HG03039 (cell line): ENCODE data around the gene SERAC1.

Experiments
- ATAC-seq: cut with Tn5 transposase; IDR thresholded peaks from one replicate; pipeline ENCODE4 v1.9.1; 2021; ENCODE audit warnings: mild to moderate bottlenecking, moderate library complexity; ENCODE audit not compliant: unreplicated experiment

SERAC1 gene

GRCh38 chr6:158125271-158125670 lies 42.8 kb downstream of the SERAC1 start:
- no peak for ATAC-seq

DNA sequence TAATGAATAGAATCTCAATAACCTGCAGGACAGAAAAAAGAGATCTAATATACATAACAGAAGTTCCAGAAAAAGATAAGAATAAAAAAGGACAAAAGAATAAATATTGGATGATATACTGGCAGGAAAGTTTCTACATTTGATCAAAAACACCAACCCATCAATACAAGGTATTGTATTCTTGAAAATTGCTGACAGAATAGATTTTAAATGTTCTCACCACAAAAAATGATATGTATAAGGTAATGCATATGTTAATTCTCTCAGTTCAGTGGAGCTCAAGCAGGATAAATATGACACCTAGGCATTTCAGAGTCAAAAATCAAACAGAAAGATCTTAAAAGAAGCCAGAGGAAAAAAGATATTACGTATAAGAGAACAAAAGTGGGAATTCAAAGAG lies 43.8 kb downstream of the SERAC1 start:
- no peak for ATAC-seq

- no peak for ATAC-seq
Observed at GRCh38 chr6:158122048-158122447, 46.0 kb downstream of the SERAC1 start.

DNA sequence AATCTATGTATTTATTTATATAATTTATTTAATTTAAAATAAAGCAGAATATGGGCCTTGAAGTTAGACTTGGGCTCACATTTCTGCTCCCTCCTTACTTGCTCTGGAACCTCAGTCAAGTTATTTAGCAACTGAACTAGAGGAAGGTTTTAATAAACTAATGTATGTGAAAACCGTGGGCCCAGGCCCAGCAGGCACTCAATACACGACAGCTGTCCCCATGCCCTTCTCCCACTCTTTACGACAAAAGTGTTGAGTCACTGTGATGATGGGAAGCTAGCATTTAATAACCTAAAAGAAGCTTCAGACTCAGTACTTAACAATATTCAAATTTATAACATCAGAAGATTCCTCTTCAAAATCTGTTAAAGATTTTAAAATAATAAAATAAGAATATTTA lies 46.7 kb downstream of the SERAC1 start:
- ATAC-seq: no peak

GRCh38 chr6:158118886-158119285 lies 49.2 kb downstream of the SERAC1 start:
- no peak for ATAC-seq

- no peak for ATAC-seq
Observed at GRCh38 chr6:158115508-158115907, 52.6 kb downstream of the SERAC1 start.

DNA sequence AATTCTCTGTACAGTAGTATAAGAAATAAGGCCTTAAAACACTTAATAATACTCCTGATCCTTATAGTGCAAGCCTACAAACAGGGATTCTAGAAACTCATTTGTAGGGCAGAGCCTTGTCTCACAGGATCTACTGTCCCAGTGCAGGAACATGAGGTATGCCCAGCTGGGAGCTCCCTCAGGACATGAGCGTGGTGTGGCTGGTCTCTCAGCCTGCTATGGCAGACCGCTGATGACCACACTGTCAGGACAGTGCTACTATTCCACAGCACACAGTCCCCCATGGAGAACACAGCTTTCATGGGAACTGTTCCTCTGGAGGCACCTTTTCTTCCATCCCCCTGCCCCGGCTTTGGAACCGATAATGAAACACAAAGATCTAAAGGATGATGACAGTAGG lies 53.0 kb downstream of the SERAC1 start:
- ATAC-seq: no peak

- no peak for ATAC-seq
Observed at GRCh38 chr6:158113802-158114201, 54.3 kb downstream of the SERAC1 start.

DNA sequence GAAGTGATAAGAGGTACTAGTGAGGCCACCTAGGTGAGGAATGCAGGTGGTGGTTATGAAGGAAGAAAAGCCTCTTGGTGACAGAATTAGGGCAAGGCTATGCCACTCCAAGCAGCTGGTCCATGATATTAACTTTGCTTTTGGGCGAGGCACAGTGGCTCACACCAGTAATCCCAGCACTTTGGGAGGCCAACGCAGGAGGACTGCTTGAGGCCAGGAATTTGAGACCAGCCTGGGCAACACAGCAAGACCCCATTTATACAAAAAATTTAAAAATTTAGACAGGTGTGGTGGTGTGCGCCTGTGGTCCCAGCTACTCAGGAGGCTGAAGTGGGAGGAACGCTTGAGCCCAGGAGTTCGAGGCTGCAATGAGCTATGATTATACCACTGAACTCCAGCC lies 56.1 kb downstream of the SERAC1 start:
- no peak for ATAC-seq

DNA sequence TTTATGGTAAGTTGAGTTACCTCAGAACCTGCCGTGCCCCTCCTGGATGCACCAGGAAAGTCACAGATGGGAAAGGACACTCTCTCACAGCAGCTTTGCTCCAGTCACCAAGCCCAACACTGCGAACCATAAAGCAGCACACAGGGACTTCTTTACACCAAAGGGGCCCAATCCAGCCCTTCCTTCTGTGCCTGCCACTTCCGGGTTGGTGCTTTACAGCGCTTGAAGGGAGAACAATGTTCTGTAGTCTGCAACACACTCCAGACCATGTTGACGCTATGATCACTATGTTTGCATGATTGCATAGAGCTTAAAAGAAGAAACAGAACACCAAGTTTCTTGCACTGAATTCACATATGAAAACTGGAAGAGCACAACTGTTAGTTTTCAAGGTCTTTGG lies 57.1 kb downstream of the SERAC1 start:
- ATAC-seq: no peak

DNA sequence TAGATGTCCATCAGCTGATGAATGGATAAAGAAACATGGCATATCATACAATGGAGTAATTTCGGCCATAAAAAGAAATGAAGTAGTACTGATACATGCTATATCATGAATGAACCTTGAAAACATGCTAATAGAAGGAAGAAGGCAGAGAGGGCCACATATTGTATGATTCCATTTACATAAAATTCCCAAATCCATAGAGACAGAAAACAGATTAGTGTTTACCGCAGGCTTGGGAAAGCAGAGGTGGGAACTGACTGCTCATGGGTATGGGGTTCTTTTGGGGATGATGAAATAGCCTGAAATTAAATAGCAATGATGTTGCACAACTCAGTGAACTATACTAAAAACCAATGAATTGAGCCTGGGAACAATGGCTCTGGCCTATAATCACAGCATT lies 58.3 kb downstream of the SERAC1 start:
- no peak for ATAC-seq

DNA sequence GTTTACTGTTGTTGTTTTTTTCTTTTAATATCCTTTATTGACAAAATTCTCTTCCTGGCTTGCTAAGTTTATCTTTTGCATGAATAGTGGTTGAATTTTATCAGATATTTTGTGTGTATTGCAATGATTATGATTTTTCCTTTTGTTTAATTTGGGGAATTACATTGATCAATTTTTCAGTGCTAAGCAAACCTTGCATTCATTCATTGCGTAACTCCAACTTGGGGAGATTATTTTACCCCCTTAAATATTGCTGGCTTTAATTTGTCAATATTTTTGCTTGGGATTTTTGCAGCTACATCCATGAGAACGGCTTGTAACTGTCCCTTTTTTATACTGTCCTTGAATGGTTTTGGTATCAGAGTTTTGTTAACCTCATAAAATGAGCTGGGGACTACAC lies 63.4 kb downstream of the SERAC1 start:
- ATAC-seq: no peak

GRCh38 chr6:158103228-158103627 lies 64.8 kb downstream of the SERAC1 start:
- ATAC-seq: no peak

DNA sequence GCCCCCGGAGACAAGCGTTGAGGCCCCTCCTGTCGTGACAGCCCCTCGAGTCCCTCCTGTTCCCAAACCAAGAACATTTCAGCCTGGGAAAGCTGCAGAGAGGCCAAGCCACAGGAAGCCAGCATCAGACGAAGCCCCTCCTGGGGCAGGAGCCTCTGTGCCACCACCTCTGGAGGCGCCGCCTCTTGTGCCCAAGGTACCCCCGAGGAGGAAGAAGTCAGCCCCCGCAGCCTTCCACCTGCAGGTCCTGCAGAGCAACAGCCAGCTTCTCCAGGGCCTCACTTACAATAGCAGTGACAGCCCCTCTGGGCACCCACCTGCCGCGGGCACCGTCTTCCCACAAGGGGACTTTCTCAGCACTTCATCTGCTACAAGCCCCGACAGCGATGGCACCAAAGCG lies 72.4 kb downstream of the SERAC1 start:
- ATAC-seq: no peak

DNA sequence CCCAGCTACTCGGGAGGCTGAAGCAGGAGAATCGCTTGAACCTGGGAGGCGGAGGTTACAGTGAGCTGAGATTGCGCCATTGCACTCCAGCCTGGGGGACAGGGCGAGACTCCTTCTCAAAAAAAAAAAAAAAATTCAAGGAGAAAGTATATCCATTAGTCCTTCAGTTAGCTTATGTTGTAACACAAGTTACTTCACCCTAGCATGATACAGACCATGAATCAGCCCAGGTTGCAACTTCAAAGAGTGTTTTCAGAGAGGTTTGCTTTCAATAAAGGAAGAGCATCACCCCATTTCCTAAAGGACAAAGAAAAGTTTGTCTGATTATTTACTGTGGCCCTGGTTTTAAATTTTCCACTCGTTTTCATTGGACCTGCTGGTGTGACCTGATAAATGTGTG lies 73.0 kb downstream of the SERAC1 start:
- ATAC-seq: no peak

- ATAC-seq: no peak
Observed at GRCh38 chr6:158092806-158093205, 75.3 kb downstream of the SERAC1 start.

GRCh38 chr6:158087224-158087867 lies 80.7 kb downstream of the SERAC1 start:
- ATAC-seq: no peak

DNA sequence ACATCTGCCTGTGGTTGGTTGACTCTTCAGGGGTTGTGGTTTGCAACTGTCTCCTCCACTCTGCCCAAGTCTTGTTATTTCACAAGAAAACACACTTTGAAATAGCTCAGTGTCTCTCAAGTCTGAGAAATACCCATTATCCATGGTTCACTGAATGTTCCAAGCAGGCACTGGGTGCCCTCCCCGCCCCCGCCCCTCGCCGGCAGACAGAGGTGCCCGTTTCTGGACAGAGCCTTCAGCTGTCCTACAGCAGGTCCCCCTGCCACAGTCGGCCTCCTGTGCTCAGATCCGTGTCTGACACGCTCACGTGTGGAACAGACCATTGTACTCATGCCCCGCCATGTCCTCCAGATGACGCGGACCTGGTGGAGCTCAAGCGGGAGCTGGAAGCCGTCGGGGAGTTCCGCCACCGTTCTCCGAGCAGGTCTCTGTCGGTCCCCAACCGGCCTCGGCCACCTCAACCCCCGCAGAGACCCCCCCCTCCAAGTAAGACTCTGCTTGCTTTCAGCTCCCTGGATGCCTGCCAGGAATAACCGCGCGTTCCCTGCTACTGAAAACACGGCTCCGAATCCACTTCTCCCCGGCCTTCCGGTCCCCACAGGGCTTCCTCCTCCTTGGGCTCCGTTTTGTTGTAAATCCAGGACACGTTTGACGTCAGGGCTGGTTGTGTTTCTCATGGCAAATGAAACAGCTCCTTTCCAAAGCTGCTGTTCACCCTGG lies 81.4 kb downstream of the SERAC1 start:
- no peak for ATAC-seq

DNA sequence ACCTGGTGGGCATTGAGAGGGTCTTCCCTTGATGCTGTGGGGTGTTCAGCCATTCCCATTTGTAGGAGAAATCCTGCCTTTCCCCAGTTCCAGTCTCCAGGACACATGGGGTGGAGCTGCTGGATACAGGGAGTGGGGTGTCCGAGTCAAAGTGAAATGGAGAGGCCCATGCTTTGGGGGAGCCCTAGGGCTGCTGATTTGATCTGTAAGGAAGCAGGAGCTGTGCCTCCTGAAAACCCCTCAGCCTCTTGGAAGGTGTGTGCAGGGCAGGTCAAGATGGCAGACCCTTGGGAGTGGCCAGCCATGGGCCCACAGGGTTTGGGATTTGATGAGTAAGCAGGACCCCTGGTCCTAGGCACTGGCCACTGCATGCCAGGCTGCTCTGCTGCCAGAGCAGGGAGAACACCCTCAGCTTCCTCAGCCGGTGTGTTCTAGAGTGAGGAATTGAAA lies 82.0 kb downstream of the SERAC1 start:
- ATAC-seq: no peak

DNA sequence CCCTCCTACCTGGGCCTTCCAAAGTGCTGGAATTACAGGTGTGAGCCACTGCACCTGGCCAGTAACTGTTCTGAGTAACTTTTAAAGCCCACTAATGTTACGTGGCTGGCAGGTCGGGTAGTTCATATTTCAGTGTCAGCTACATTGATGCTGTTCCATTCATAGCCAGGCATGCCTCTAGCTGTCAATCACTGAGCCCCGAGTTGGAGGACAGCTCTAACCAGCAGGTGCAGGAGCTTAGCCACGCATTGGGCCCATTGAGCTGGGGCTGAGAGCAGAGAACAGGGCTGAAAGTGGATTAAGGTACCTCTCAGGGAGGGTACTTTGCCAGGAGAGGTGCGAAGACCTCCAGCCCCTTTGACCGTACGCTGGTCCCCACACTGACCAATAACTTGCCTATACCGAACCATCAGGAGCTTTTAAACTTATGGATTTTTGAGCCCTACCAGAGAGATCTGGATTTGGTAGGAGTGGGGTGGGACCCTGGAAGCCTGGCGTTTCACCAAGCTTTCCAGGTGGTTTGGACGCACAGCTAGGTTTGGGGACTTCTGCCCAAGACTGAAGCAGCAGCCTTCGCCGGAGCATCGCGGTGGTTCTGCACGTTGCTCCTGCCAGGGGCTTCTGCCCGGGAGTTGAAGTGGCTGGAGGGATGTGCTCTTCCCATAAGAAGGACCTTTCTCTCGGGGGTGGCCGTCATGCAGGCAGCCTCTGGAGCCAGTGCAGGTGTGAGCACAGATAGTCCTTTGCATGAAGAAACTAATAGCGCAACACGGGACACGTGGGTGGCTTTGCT lies 82.6 kb downstream of the SERAC1 start:
- no peak for ATAC-seq

GRCh38 chr6:158083455-158084325 lies 84.4 kb downstream of the SERAC1 start:
- no peak for ATAC-seq
